Subcutaneous adipose tissue (tissue), 4 donors: ENCODE data around the gene NBEAL1. TPM values are rescaled to one million over a fixed set of nuclear protein-coding genes. Genes with fewer than 3 reads are reported as not detected.

Source experiments
- total RNA-seq, 4 donors: library from RNA; depleted of rRNA; stranded (reverse); fragments of >200 nt; gene quantifications; one replicate each; pipeline ENCODE4 v1.1.0, GENCODE V29; 2016
- TF ChIP-seq, protein P1 (sequence below): fragments of 450-650 bp; IDR thresholded peaks from one replicate; pipeline ENCODE4 v1.5.1; 2016; ENCODE audit warnings: low read depth, mild to moderate bottlenecking, control low read depth, antibody characterized with exemption, moderate library complexity

The NBEAL1 gene
- total RNA-seq, 4 donors from 2014 or later = 45.0 to 80.9 (median 54.3) TPM

GRCh38 chr2:203225423-203226039, 210.9 kb downstream of the NBEAL1 start:
- TF ChIP-seq, protein P1, sequence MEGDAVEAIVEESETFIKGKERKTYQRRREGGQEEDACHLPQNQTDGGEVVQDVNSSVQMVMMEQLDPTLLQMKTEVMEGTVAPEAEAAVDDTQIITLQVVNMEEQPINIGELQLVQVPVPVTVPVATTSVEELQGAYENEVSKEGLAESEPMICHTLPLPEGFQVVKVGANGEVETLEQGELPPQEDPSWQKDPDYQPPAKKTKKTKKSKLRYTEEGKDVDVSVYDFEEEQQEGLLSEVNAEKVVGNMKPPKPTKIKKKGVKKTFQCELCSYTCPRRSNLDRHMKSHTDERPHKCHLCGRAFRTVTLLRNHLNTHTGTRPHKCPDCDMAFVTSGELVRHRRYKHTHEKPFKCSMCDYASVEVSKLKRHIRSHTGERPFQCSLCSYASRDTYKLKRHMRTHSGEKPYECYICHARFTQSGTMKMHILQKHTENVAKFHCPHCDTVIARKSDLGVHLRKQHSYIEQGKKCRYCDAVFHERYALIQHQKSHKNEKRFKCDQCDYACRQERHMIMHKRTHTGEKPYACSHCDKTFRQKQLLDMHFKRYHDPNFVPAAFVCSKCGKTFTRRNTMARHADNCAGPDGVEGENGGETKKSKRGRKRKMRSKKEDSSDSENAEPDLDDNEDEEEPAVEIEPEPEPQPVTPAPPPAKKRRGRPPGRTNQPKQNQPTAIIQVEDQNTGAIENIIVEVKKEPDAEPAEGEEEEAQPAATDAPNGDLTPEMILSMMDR = no peak

DNA sequence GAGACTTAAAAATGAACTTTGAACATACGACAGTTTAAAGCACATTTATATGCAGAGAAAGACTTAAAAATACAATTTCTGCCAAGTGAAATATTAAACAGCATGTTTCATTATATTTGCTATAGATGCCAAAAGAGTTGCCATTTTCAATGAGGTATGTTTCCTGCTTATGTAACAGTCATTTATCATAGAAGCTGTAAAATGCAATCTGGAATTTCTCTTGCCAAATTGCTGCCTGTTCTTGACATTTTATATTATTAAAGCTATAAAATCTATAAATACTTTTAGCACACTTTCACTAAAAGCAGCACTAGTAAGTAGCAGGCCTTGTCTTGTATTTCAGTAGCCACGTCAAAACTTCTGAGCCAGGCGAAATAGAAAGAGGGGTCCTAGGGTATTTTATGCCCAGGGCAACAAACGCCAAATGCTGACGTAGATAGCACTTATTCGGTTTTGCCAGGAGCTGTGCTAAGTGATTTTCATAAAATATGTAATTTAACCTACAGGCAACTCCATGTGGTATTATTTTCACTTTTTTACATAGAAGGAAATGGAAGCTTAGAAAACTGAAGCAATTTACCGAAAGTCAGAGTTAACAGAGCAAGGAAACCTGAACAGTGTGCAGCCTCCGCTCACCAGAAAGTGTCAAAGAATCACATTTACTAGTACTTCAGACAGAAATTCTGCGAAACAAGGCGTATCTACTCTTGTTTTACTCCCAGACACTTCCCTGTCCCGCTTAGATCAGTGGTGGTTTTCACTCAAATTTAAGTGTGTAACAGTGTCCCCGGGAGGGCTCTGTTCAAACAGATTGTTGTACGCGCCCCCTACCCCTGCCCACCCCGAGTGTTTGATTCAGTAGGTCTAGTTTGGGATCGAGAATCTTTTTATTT, 222.9 kb downstream of the NBEAL1 start:
- TF ChIP-seq, protein P1 = no peak

DNA sequence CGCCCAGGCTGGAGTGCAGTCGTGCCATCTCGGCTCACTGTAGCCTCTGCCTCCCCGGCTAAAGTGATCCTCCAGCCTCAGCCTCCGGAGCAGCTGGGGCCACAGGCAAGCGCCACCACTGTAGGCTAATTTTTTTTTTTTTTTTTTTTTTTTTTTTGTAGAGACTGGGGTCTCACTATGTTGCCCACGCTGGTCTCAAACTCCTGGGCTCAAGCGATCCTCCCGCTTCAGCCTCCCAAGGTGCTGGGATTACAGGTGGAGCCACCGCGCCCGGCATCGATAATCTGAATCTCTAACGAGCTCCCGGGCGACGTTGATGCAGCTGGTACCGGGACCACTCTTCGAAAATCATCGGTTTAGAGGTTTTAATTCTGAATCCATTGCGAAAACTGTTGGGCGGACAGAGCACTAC, 223.6 kb downstream of the NBEAL1 start:
- TF ChIP-seq, protein P1 = no peak

GRCh38 chr2:203238704-203239526, 224.2 kb downstream of the NBEAL1 start, which contains the start of gene CYP20A1:
Gene CYP20A1, plus strand, starts transcription at chr2:203239018. Its CDS starts 45 bp downstream, at chr2:203239063.
- TF ChIP-seq, protein P1 = no peak

- TF ChIP-seq, protein P1 = no peak
Observed at GRCh38 chr2:203240491-203240890, 225.8 kb downstream of the NBEAL1 start.

GRCh38 chr2:203242518-203242917, 227.8 kb downstream of the NBEAL1 start:
- TF ChIP-seq, protein P1 = no peak
